Measurements from ENCODE around the gene TRIM67.

The TRIM67 gene

GRCh38 chr1:231139659-231140654 is 21.9 kb upstream of the TRIM67 start:
- peak; percentile 96 for DNase-seq (ENCODE audit: low read depth)
- H3K4me3 ChIP-seq (ENCODE audit: low read length): no peak overlapping the region
- no peak; the same call in 1 of the 2 replicates for TF ChIP-seq CTCF (conservative IDR thresholded peaks at IDR 0.05; ENCODE audit: low read length)

DNA sequence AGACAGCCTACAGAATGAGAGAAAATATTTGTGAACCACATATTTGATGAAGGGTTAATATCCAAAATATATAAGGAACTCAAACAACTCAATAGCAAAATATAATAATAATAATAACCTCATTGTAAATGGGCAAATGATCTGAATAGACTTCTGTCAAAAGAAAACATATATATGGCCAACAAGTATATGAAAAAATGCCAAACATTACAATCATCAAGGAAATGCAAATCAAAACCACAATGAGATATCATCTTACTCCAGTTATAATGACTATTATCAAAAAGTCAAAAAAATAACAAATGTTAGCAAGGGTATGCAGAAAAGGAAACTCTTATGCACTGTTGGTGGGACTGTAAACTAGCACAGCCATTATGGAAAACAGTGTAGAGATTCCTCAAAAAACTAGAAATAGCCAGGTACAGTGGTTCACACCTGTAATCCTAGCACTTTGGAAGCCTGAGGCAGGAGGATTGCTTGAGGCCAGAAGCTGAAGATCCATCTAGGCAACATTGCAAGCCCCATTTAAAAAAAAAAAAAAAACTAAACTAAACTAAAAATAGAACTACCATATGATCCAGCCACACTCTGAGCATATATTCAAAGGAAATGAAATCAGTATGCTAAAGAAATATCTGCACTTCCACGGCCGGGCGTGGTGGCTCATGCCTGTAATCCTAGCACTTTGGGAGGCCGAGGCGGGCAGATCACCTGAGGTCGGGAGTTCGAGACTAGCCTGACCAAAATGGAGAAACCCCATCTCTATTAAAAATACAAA is 17.3 kb upstream of the TRIM67 start:
- no peak overlapping the region for H3K4me3 ChIP-seq (ENCODE audit: low read length)
- no peak for DNase-seq (ENCODE audit: low read depth)
- no peak for TF ChIP-seq CTCF (conservative IDR thresholded peaks at IDR 0.05; ENCODE audit: low read length)

DNA sequence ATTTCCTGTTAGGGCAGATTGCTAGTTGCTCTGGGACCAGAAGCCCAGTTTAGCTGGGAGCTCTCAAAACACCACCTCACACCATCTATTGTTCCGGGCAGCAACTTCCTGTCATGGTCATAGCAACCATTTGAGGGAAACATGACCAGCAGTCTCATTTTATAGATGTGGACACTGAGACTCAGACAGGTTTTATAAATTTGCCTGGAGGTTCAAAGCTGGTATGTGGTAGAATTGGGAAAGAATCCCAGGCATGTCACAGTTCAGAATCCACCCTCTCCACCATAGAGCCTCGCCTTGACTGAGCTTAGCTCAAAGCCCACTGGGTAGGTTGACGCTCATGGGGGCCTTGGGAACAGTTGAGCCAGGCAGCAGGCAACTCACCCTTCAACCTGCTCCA is 14.0 kb upstream of the TRIM67 start:
- TF ChIP-seq CTCF (conservative IDR thresholded peaks at IDR 0.05; ENCODE audit: low read length): no peak
- no peak overlapping the region for H3K4me3 ChIP-seq (ENCODE audit: low read length)
- no peak for DNase-seq (ENCODE audit: low read depth)

- no peak for TF ChIP-seq CTCF (conservative IDR thresholded peaks at IDR 0.05; ENCODE audit: low read length)
- DNase-seq (ENCODE audit: low read depth): no peak
- H3K4me3 ChIP-seq (ENCODE audit: low read length): no peak overlapping the region
Measured at GRCh38 chr1:231151811-231152210, 10.0 kb upstream of the TRIM67 start.

GRCh38 chr1:231153726-231154125 is 8.1 kb upstream of the TRIM67 start:
- TF ChIP-seq CTCF (conservative IDR thresholded peaks at IDR 0.05; ENCODE audit: low read length): no peak
- no peak overlapping the region for H3K4me3 ChIP-seq (ENCODE audit: low read length)
- DNase-seq (ENCODE audit: low read depth): no peak

GRCh38 chr1:231155808-231156207 is 6.0 kb upstream of the TRIM67 start:
- DNase-seq (ENCODE audit: low read depth): no peak
- no peak overlapping the region for H3K4me3 ChIP-seq (ENCODE audit: low read length)
- TF ChIP-seq CTCF (conservative IDR thresholded peaks at IDR 0.05; ENCODE audit: low read length): no peak
